ENCODE results near the gene TAS2R14. TPM values are rescaled to one million over a fixed set of nuclear protein-coding genes. Genes with fewer than 3 reads are reported as not detected.

TAS2R14 gene
- total and polyA plus RNA-seq, 8 donors: 1.2 to 5.0 (median 4.7) TPM

GRCh38 chr12:10926269-10926668, 12.8 kb downstream of the TAS2R14 start:
- no peaks in the 10 kb centered on the region for H3K36me3 ChIP-seq
- no peaks in the 10 kb centered on the region for H3K9me3 ChIP-seq
- no peak for TF ChIP-seq CTCF (IDR thresholded peaks at IDR 0.05)
- H3K27me3 ChIP-seq: no peaks in the 10 kb centered on the region
- intact Hi-C loops (cut with DNase I): no loop called here
- no peaks in the 10 kb centered on the region for H3K4me1 ChIP-seq
- ATAC-seq (no peak), DNase-seq (no peak)
- H3K4me3 ChIP-seq: no peak overlapping the region
- H3K27ac ChIP-seq: no peak overlapping the region

- DNase-seq: no peak
These were observed 19.3 kb downstream of the TAS2R14 start for GRCh38 chr12:10919809-10920208.

GRCh38 chr12:10910380-10910779, 28.7 kb downstream of the TAS2R14 start:
- no peak overlapping the region for H3K4me3 ChIP-seq
- ATAC-seq: no peak
- no peaks in the 10 kb centered on the region for H3K36me3 ChIP-seq
- intact Hi-C loops (cut with DNase I): no loop called here
- peaks cover 0 to 4% of the 10 kb centered on the region in 2 donors for H3K9me3 ChIP-seq
- no peak for DNase-seq
- no peak for TF ChIP-seq CTCF (IDR thresholded peaks at IDR 0.05)
- H3K27me3 ChIP-seq: no peaks in the 10 kb centered on the region
- no peak overlapping the region for H3K27ac ChIP-seq
- no peaks in the 10 kb centered on the region for H3K4me1 ChIP-seq

More at GRCh38 chr12:10919809-10920208, 19.3 kb downstream of the TAS2R14 start:
- H3K4me1 ChIP-seq: no peaks in the 10 kb centered on the region
- no peak overlapping the region for H3K27ac ChIP-seq
- no peak for TF ChIP-seq CTCF (IDR thresholded peaks at IDR 0.05)
- intact Hi-C loops (cut with DNase I): no loop called here
- H3K36me3 ChIP-seq: no peaks in the 10 kb centered on the region
- ATAC-seq: no peak
- H3K9me3 ChIP-seq: no peaks in the 10 kb centered on the region
- no peaks in the 10 kb centered on the region for H3K27me3 ChIP-seq
- H3K4me3 ChIP-seq: no peak overlapping the region

GRCh38 chr12:10909462-10909861, 29.6 kb downstream of the TAS2R14 start, which contains the start of gene TAS2R13:
Gene TAS2R13, minus strand, starts transcription at chr12:10909562. Its CDS starts 264 bp downstream, at chr12:10909298.
- Histone ChIP-seq H3K27ac (no peak within 1 kb of the TSS), H3K36me3 (no peaks in the 10 kb centered on the region), H3K27me3 (no peaks in the 10 kb centered on the region), H3K9me3 (peaks cover 2 to 13% of the 10 kb centered on the region in 2 donors), H3K4me3 (no peak within 1 kb of the TSS), H3K4me1 (no peaks in the 10 kb centered on the region)
- DNase-seq (no peak), ATAC-seq (no peak)
- no peak for TF ChIP-seq CTCF (IDR thresholded peaks at IDR 0.05)
- intact Hi-C loops (cut with DNase I): no loop called here

- DNase-seq: no peak
- TF ChIP-seq CTCF (IDR thresholded peaks at IDR 0.05): no peak
- no peaks in the 10 kb centered on the region for H3K36me3 ChIP-seq
These were observed 34.4 kb downstream of the TAS2R14 start for GRCh38 chr12:10904686-10905085.

More at GRCh38 chr12:10904686-10905085, 34.4 kb downstream of the TAS2R14 start:
- intact Hi-C loops (cut with DNase I): no loop called here
- no peak overlapping the region for H3K27ac ChIP-seq
- no peaks in the 10 kb centered on the region for H3K27me3 ChIP-seq
- no peak for ATAC-seq
- H3K9me3 ChIP-seq: peaks cover 6 to 41% of the 10 kb centered on the region in 2 donors
- H3K4me3 ChIP-seq: no peak overlapping the region
- H3K4me1 ChIP-seq: no peaks in the 10 kb centered on the region
